ENCODE data around the gene PPM1N. TPM values are rescaled to one million over a fixed set of nuclear protein-coding genes. Genes with fewer than 3 reads are reported as not detected.

Gene PPM1N
- total and polyA plus RNA-seq, 2 of the 13 experiments (the other 11 are each of a cell fraction or from before 2014, with no cell fraction given) = 0.31 to 1.8 TPM

DNA sequence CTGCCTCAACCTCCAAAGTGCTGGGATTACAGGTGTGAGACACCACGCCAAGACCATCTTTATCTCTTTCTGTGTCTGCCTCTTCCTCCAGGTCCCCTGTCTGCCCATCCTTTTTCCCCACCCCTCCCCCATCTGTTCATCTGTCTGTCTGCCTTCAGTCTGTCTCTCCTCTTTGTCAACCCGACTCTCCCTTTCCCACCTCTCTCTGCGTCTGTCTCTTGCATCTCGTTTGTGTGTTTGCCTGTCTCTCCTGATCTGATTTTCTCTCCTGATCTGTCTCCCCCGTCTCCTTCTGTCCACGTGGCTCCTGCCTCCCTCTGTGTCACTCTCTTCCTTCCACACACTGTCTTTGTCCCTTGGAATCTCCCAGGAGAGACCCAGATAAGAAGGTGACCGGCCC is 19.0 kb downstream of the PPM1N start (continued):
- no peak for TF ChIP-seq FOXP1 (IDR thresholded peaks at IDR 0.05)
- TF ChIP-seq FOXP1 (CRISPR knock-in tag; IDR thresholded peaks at IDR 0.05) = no peak
- no peak for TF ChIP-seq ZNF510 (CRISPR knock-in tag; IDR thresholded peaks at IDR 0.05; ENCODE audit: low read depth)
- no peak for TF ChIP-seq IKZF4 (CRISPR knock-in tag; IDR thresholded peaks at IDR 0.05; ENCODE audit: borderline replicate concordance, low read depth, not compliant biosample characterization)
- TF ChIP-seq, protein P1, sequence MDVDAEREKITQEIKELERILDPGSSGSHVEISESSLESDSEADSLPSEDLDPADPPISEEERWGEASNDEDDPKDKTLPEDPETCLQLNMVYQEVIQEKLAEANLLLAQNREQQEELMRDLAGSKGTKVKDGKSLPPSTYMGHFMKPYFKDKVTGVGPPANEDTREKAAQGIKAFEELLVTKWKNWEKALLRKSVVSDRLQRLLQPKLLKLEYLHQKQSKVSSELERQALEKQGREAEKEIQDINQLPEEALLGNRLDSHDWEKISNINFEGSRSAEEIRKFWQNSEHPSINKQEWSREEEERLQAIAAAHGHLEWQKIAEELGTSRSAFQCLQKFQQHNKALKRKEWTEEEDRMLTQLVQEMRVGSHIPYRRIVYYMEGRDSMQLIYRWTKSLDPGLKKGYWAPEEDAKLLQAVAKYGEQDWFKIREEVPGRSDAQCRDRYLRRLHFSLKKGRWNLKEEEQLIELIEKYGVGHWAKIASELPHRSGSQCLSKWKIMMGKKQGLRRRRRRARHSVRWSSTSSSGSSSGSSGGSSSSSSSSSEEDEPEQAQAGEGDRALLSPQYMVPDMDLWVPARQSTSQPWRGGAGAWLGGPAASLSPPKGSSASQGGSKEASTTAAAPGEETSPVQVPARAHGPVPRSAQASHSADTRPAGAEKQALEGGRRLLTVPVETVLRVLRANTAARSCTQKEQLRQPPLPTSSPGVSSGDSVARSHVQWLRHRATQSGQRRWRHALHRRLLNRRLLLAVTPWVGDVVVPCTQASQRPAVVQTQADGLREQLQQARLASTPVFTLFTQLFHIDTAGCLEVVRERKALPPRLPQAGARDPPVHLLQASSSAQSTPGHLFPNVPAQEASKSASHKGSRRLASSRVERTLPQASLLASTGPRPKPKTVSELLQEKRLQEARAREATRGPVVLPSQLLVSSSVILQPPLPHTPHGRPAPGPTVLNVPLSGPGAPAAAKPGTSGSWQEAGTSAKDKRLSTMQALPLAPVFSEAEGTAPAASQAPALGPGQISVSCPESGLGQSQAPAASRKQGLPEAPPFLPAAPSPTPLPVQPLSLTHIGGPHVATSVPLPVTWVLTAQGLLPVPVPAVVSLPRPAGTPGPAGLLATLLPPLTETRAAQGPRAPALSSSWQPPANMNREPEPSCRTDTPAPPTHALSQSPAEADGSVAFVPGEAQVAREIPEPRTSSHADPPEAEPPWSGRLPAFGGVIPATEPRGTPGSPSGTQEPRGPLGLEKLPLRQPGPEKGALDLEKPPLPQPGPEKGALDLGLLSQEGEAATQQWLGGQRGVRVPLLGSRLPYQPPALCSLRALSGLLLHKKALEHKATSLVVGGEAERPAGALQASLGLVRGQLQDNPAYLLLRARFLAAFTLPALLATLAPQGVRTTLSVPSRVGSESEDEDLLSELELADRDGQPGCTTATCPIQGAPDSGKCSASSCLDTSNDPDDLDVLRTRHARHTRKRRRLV (CRISPR knock-in tag; IDR thresholded peaks at IDR 0.05) = no peak
- no peak for TF ChIP-seq HDAC6 (IDR thresholded peaks at IDR 0.05; ENCODE audit: low read depth, low read length)
- TF ChIP-seq ZNF670 (CRISPR knock-in tag; IDR thresholded peaks at IDR 0.05; ENCODE audit: borderline replicate concordance) = no peak

DNA sequence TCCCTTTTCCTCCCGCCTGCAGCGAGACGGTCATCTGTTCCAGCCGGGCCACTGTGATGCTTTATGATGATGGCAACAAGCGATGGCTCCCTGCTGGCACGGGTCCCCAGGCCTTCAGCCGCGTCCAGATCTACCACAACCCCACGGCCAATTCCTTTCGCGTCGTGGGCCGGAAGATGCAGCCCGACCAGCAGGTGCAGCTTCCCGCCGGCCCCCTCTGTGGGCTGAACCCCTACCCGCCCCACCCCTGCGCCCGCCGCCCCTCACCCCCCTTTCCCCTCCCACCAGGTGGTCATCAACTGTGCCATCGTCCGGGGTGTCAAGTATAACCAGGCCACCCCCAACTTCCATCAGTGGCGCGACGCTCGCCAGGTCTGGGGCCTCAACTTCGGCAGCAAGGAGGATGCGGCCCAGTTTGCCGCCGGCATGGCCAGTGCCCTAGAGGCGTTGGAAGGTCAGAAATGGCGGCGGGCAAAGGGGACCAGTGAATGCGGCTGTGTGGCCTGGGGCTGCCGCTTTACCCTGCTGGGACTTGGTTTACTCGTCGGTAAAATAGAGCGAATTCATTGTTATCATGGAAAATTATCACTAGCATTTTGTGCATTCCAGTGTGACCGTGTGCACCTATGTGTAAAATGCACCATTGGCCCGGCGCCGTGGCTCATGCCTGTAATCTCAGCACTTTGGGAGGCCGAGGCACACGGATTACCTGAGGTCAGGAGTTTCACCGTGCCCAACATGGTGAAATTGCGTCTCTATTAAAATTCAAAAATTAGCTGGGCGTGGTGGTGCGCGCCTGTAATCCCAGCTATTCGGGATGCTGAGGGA is 19.6 kb downstream of the PPM1N start:
- in situ Hi-C loops (cut with HindIII; ENCODE audit: extremely low pct_ligation_motif_present, low pct_unique_long_range_greater_than_20kb) (no loop called here), intact Hi-C loops (cut with micrococcal nuclease; ENCODE audit: unreplicated experiment) (no loop called here)
- FAIRE-seq (no peak), DNase-seq (ENCODE audit: low spot score) (no peak), ATAC-seq (no peak)
- H3K27ac ChIP-seq (ENCODE audit: extremely low read length, insufficient read depth, low read length) = peak overlapping the region; percentile 43
- H4K20me1 ChIP-seq (ENCODE audit: insufficient read depth, low read length) = peaks cover 5% of the 10 kb centered on the region
- ChIA-PET CTCF (ENCODE audit: low intra/inter-chr PET ratio, low total read pairs) (no interaction called here), POLR2A (no interaction called here)
- peaks cover 21 to 40% of the 10 kb centered on the region in 2 experiments; a peak in 4 of 5 replicates for H3K36me3 ChIP-seq (replicated peaks in 1 of 2; ENCODE audit: control insufficient read depth in 1 of 2, insufficient read depth in 2 of 2, low read length in 2 of 2)
- H3K9ac ChIP-seq (ENCODE audit: insufficient read depth, low read depth, low read length) = no peak overlapping the region
- H3K4me1 ChIP-seq (ENCODE audit: insufficient read depth, low read length) = peaks cover 56% of the 10 kb centered on the region
- peaks cover 19% of the 10 kb centered on the region for H3K79me2 ChIP-seq (ENCODE audit: insufficient read depth, low read length)
- H3K27me3 ChIP-seq (ENCODE audit: control insufficient read depth in 1 of 2, insufficient read depth in 2 of 2, low read length in 2 of 2) = no peaks in the 10 kb centered on the region
- no peak overlapping the region for H2AFZ ChIP-seq (ENCODE audit: low read length)
- peak overlapping the region; percentile 18; the same call in 1 of the 2 replicates for H3K4me2 ChIP-seq (ENCODE audit: low read depth, low read length)
- BruUV-seq (replicated peaks) = no TSS peak
- no peak overlapping the region for H3K4me3 ChIP-seq (replicated peaks in 1 of 3; ENCODE audit: insufficient read depth in 1 of 3, low read depth in 2 of 3, low read length in 3 of 3)
- WGBS (ENCODE audit: low lambda C conversion rate) = 93% methylated on average over 50 of the region's 50 CpGs
- H3K9me3 ChIP-seq (ENCODE audit: low read length) = no peaks in the 10 kb centered on the region
- TF ChIP-seq TMF1 (CRISPR knock-in tag; IDR thresholded peaks at IDR 0.05; ENCODE audit: low read depth) = no peak
- 0 out of 2 replicates have a peak, but pooled peaks have one; percentile 38 for TF ChIP-seq ZNF891 (CRISPR knock-in tag; IDR thresholded peaks at IDR 0.05)
- TF ChIP-seq, protein P2, sequence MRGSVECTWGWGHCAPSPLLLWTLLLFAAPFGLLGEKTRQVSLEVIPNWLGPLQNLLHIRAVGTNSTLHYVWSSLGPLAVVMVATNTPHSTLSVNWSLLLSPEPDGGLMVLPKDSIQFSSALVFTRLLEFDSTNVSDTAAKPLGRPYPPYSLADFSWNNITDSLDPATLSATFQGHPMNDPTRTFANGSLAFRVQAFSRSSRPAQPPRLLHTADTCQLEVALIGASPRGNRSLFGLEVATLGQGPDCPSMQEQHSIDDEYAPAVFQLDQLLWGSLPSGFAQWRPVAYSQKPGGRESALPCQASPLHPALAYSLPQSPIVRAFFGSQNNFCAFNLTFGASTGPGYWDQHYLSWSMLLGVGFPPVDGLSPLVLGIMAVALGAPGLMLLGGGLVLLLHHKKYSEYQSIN (CRISPR knock-in tag; IDR thresholded peaks at IDR 0.05; ENCODE audit: borderline replicate concordance) = no peak
